ENCODE measurements around the gene LDB2.

LDB2 gene

GRCh38 chr4:16503421-16504100, 394.9 kb downstream of the LDB2 start:
- no peak overlapping the region for H3K9ac ChIP-seq

GRCh38 chr4:16498978-16499377, 399.5 kb downstream of the LDB2 start:
- Histone ChIP-seq H2AFZ (no peak overlapping the region), H3K79me2 (no peaks in the 10 kb centered on the region), H3K4me1 (no peaks in the 10 kb centered on the region), H3K36me3 (ENCODE audit: control insufficient read depth, insufficient read depth, low read length) (no peaks in the 10 kb centered on the region), H3K27ac (no peak overlapping the region), H3K4me3 (ENCODE audit: low read depth, low read length) (no peak overlapping the region), H3K9ac (no peak overlapping the region), H3K27me3 (ENCODE audit: control insufficient read depth, insufficient read depth, low read length) (no peaks in the 10 kb centered on the region), H3K9me3 (ENCODE audit: control insufficient read depth, low read length) (no peaks in the 10 kb centered on the region), H3K4me2 (ENCODE audit: low read length) (no peak overlapping the region)
- TF ChIP-seq CTCF (IDR thresholded peaks at IDR 0.05), result no peak

More at GRCh38 chr4:16503421-16504100, 394.9 kb downstream of the LDB2 start:
- Histone ChIP-seq H3K79me2 (no peaks in the 10 kb centered on the region), H3K27ac (no peak overlapping the region), H3K27me3 (ENCODE audit: control insufficient read depth, insufficient read depth, low read length) (no peaks in the 10 kb centered on the region), H3K4me1 (no peaks in the 10 kb centered on the region), H3K9me3 (ENCODE audit: control insufficient read depth, low read length) (no peaks in the 10 kb centered on the region), H3K36me3 (ENCODE audit: control insufficient read depth, insufficient read depth, low read length) (no peaks in the 10 kb centered on the region), H3K4me2 (ENCODE audit: low read length) (no peak overlapping the region), H3K4me3 (ENCODE audit: low read depth, low read length) (no peak overlapping the region), H2AFZ (no peak overlapping the region)
- TF ChIP-seq CTCF (IDR thresholded peaks at IDR 0.05), result no peak

GRCh38 chr4:16496501-16496900, 401.9 kb downstream of the LDB2 start:
- Histone ChIP-seq H3K79me2 (no peaks in the 10 kb centered on the region), H2AFZ (no peak overlapping the region), H3K9ac (no peak overlapping the region), H3K27me3 (ENCODE audit: control insufficient read depth, insufficient read depth, low read length) (no peaks in the 10 kb centered on the region), H3K36me3 (ENCODE audit: control insufficient read depth, insufficient read depth, low read length) (no peaks in the 10 kb centered on the region), H3K9me3 (ENCODE audit: control insufficient read depth, low read length) (no peaks in the 10 kb centered on the region), H3K4me2 (ENCODE audit: low read length) (no peak overlapping the region), H3K27ac (no peak overlapping the region), H3K4me1 (no peaks in the 10 kb centered on the region), H3K4me3 (ENCODE audit: low read depth, low read length) (no peak overlapping the region)
- TF ChIP-seq CTCF (IDR thresholded peaks at IDR 0.05), result no peak

- Histone ChIP-seq H2AFZ (no peak overlapping the region), H3K4me1 (no peaks in the 10 kb centered on the region)
Observed at GRCh38 chr4:16492872-16493271, 405.6 kb downstream of the LDB2 start.

More at GRCh38 chr4:16492872-16493271, 405.6 kb downstream of the LDB2 start:
- no peak for TF ChIP-seq CTCF (IDR thresholded peaks at IDR 0.05)
- Histone ChIP-seq H3K79me2 (no peaks in the 10 kb centered on the region), H3K9ac (no peak overlapping the region), H3K36me3 (ENCODE audit: control insufficient read depth, insufficient read depth, low read length) (no peaks in the 10 kb centered on the region), H3K4me3 (ENCODE audit: low read depth, low read length) (no peak overlapping the region), H3K4me2 (ENCODE audit: low read length) (no peak overlapping the region), H3K27ac (no peak overlapping the region), H3K9me3 (ENCODE audit: control insufficient read depth, low read length) (no peaks in the 10 kb centered on the region), H3K27me3 (ENCODE audit: control insufficient read depth, insufficient read depth, low read length) (no peaks in the 10 kb centered on the region)
